DMS153 treated with DMSO at 0.1 percent for 48 hours (cell line): Measurements from ENCODE around the gene PLCG2.
A peak's percentile ranks its signal among the peaks of the same experiment; 100 is the strongest.
"Not testable (repeated sequence)": the region's sequence is repeated elsewhere in the genome, so short reads cannot be mapped to it uniquely, and the experiment has no call there.

Experiments used
- DNase-seq: peaks from one replicate; lab custom pipeline; 2025; ENCODE audit not compliant: unreplicated experiment; lab: John Stamatoyannopoulos, UW

Gene PLCG2

DNA sequence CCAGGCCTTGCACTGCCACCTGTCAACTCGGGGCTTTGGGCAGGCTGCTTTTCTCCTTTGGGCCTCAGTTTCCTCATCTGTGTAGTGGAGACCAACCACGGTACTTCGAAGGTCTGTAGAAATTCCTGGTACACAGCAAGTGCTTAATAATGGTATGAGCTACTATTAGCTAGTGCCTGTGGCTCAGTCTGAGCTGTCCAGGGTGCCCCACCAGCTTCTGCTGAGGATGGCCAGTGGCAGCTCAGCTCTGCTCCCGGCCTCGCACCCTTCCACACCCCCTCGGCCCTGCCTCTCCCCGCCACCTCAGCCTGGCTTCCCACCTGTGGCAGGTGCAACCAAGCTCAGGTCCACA, 26.2 kb upstream of the PLCG2 start:
- DNase-seq = no peak

DNA sequence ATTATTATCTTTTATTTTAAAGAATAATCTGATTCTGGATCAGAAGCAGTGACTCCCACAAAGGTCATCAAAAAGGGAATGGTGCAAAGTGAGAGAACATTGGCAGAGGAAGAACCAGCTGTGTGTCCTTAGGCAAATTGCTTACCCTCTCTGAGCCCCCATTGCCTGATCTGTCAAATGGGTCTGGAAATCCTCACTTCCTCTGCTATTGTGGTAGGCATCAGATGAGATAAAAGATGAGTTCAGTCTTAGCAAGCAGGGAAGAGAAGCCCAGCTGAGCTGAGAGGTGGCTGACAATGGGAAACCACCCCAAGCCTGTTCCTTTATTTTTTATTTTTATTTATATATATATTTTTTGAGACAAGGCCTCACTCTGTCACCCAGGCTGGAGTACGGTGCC, 24.2 kb upstream of the PLCG2 start:
- DNase-seq = no peak

DNA sequence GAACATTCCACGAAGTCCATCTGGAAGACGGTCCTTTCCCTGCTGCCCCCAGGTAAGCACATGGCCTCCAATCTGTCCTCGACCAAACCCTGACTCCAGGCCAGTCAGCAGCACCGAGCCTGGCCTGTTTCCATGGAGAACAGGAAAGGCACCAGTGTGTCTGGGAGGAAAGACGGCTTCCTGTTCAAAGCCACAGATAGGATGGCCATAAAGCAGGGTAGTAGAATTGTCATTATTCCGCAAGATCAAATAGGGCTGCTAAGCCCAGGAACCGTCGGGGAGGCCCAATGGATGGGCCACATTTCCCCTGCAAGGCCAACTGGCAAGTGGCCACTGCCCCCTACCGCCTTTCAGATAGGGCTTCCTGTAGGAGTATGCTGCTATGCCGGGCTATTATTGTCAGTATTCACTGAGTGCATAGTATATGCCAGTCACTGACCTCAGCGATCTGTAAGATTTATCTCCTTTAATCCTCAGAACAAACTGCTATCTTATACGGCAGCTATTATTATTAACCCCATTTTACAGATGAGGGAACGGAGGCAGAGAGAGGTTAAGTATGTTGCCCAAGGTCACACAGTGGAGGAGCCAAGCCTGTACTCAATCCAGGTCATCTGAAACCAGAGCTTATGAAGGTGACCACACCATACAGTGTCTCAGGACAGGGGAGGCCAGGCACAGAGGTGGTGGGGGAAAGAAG, 23.0 kb upstream of the PLCG2 start:
- DNase-seq = no peak

DNA sequence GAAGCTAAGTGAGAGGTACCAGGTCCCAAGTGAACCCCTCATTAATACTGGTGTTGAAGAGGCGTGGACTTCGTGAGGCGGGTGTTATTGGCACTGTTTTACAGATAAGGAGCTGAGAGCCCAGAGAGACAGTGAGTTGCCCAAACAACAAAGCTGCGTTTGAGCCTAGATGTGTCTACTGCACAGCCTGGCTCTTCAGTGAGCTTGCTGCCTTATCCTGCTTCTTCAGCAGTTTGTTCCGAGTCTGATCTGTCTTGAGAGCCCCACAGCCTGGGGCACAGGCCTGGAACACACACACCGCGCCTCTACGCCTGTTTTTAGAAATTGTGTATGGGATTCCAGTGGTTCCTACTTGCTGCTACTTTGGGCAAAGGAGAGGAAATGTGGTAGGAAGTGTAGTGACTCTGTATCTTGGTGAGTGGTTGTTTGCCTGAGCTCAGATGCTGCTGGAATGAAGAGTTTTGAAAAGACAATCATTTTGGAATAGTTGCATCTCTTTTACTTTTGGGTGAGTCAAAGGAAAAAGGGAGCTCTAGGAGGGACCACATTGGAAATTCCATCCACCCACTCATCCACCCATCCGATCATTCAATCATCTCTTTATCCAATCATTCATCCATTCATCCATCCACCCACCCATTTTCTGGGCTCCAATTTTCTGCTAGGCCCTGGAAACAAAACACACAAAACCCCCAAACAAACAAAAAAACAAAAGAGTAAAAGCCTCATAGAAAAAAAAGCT, 22.3 kb upstream of the PLCG2 start:
- DNase-seq = no peak

DNA sequence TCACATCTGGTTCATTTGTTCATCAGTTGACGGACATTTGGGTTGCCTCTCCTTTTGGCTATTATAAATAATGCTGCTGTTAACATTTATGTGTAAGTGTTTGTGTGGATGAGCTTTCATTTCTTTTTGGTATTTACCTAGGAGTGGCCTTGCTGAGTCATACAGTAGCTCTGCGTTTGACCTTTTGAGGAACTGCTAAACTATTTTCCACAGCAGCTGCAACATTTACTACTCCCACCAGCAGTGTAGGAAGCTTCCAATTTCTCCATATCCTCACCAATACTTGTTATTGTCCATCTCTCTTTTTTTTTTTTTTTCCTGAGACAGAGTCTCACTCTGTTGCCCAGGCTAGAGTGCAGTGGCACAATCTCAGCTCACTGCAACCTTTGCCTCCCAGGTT, 20.7 kb upstream of the PLCG2 start:
- DNase-seq = no peak

DNA sequence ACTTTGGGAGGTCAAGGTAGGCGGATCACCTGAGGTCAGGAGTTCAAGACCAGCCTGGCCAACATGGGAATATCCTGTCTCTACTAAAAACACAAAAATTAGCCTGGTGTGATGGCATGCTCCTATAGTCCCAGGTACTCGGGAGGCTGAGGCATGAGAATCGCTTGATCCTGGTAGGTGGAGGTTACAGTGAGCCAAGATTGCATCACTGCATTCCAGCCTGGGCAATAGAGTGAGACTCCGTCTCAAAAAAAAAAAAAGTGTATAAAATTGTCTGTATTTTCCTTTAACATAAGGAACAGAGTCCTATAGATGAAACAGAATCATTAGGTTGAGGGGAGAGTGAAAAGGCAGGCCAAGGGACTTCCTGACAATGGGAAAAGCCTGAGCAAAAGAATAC, 16.8 kb upstream of the PLCG2 start:
- not testable (repeated sequence) for DNase-seq

DNA sequence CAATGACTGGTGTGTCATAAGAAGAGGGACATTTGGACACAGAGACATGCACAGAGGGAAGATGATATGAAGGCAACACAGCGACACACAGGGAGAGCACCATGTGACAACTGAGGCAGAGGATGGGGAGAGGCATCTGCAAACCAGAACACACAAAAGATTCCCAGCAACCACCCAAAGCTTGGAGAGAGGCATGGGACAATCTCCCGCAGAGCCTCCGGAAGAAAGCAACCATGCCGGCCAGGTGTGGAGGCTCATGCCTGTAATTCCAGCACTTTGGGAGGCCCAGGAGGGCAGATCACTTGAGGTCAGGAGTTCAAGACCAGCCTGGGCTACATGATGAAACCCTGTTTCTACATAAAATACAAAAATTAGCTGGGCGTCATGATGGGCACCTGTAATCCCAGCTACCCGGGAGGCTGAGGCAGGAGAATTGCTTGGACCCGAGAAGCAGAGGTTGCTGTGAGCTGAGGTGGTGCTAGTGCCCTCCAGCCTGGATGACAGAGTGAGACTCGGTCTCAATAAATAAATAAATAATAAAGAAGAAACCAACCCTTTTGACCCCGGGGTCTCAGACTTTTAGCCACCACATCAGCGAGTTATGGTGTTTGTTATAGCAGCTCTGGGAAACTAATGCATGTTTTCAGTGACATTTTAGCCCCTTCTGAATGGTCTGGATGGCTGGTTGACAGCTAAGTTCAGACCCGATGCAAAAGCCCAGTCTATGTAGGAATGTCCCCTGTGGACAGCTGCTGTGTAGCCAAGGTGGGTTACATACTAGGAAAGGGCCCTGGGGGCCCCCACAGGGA, 13.8 kb upstream of the PLCG2 start:
- DNase-seq = no peak

DNA sequence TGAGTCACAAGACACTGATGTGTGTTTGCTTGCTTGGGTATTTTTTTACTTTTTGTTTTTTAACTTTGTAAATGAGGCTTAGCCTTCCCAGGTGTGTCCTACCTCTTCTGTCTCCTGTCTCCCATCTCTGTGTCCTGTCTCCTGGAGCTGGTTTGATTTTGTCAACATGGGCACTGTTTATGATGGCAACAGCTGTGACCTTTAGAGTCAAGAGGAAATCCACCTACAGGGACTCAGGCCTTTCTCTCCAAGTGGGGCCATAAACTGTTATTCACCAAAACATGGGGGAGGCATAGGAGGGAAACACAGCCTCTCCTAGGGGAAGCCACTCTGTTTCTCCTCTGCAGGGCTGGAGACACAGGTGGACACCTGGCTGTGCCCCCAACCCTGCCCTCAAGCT, 13.1 kb upstream of the PLCG2 start:
- no peak for DNase-seq

DNA sequence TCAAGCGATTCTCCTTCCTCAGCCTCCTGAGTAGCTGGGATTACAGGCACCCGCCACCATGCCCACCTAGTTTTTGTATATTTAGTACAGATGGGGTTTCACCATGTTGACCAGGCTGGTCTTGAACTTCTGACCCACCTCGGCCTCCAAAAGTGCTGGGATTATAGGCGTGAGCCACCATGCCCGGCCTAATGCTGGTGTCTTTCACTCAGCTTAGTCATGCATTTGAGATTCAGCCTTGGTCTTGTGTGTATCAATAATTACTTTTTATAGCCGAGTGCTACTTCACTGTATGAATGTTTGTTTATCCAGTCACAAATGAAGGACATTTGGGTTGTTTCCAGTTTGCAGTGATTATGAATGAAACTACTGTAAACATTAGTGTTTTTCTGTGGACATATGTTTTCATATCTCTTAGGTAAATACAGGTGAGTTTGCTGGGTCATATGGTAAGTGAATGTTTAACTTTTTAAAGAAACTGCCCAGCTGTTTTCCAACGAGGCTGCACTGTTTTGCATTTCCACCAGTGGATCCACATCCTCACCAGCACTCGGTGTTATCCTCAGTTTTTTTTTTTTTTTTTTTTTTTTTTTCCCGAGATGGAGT, 11.0 kb upstream of the PLCG2 start:
- peak; percentile 89 for DNase-seq

DNA sequence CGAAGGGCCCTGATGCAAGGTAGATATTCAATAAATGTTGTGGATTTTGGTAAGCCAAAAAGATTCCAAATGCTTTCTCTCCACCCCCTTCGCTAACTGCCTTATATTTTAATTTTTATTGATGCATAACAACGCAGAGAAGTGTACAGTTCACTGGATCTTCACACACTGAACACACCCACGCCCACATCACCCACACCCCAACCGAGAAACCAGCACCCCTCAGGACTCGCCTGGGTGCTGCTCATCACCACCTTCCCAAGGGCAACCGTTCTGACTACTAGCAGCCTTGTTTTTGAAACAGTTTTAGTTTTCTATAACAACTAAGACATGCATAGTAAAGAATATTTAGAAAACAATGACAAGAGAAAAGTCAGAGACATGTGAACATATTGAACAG, 9.1 kb upstream of the PLCG2 start:
- no peak for DNase-seq

DNA sequence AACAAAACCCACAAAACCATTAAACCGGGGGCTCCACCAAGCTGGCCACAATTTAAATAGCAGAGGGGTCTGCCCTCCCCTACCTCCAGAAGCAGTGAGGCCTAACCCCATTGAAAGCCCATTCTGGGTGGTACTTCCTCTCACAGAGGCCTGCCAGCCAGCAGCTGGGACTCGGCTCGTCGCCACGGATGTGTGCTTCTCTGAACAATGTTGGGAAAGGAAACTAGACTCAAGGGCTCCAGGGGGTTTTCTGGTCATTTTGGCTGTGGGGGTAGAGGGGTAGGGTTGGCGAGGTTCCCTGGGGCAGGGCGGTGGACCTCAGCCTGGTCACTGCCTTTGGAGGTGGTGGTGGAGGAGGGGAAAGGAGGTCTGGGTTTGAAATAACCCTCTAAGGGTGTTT, 4.7 kb upstream of the PLCG2 start:
- DNase-seq = no peak

DNA sequence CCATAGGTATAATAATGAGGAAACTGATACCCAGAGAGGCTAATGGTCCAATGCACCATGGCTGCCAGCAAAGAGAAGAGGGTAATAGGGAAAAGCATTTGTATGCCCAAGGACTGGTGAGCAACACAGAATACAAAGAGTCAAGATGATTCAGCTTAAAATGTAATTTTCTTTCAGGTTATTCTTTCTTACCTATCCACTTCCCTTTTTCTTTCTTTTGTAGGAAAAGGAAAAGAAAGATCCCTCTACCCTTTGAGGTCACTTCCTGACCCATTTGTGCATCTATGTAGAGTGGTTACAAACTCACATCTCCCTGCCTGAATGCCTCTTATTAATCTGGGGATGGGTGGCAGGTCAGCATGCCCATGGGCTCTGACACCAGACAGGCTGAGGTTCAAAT, 3.5 kb upstream of the PLCG2 start:
- DNase-seq = no peak

DNA sequence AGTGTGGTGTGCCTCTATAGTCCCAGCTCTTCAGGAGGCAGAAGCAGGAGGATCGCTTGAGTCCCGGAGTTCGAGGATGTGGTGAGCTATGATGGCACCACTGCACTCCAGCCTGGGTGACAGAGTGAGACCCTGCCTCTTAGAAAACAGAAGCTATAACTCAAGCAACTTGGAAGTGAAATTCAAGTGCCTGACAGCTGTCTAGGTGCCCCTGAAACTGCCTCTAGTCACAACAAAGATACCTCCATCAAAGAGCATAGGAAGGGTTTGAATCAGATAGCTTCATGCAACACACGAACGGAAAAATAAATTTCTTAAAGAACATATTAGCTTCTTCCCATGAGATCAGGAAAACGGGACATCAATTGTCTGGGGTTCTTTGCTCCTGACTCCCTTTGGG, 860 bp upstream of the PLCG2 start:
- DNase-seq = no peak

DNA sequence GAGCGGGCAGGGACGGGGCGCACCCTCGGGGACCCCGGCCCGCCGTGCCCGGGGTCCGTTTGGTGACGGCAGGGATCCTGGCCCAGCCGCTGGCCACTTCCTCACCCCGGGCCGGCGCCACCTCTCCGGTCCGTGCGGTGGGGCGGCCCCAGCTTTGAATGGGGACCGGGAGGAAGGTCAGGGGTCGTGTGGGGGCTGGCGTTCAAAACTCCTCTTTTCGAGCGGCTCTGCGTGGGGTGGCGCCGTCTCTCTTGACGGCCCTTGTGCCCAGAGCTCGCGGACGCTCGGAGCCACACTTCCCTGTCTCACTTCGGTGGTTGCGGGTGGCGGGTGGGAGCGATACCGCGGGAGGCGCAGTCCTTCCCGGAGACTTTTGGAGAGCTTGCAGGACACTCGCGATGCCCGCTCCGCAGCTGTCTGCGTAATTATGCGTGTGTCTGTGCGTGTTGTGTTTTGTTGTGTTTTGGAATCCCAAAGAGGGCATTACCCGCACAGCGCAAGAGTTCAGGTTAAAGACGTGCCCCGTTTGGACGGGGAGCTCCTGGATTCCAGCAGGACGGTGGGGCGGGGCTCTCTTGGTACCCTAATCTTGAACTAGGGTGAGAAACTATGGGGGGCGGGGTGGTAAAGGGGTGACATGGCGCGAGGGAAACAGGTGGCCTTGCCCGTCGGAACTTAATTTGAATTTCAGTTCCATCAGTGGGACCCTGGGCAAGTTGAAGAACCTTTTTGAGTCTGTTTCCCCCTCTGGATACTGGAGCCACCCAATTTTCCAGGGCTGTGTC, 637 bp downstream of the PLCG2 start:
- no peak for DNase-seq

DNA sequence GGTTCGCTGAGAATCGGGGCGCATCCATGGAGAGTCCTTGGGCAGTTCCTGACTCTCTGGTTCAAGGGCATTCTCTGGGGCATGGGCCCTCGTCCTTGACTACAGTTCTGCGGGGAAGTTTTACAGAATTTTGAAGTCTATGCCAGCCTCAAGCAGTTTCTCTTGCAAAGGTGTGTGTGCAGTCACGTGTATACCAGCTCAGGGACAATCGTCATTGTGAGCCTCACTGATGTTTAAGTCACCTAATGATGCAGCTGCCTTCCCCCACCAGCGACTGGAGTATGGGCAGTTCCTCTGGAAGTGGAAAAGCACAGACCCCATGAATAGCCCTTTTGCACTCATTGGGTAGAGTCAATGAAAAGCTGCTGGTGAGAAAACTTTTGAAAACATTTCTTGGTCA, 1.3 kb downstream of the PLCG2 start:
- DNase-seq = no peak

DNA sequence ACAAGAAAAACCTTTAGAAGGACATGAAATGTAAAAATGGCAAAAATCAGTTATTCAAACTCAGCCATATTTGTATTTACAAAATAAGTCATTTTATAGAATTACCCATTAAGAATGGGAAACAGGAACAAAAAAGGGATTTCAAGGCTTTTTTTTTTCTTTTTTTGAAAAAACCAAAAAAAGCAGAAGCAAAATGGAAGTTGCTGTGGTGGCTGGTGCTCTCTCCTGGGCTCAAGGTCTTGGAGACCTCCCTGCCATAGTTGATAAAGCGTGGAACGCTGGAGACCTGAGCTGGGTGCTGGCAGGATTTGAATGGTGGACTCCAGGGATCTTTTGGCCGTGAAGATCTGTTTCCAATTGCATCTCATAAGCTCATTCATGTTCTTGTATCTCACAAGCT, 3.1 kb downstream of the PLCG2 start:
- no peak for DNase-seq

DNA sequence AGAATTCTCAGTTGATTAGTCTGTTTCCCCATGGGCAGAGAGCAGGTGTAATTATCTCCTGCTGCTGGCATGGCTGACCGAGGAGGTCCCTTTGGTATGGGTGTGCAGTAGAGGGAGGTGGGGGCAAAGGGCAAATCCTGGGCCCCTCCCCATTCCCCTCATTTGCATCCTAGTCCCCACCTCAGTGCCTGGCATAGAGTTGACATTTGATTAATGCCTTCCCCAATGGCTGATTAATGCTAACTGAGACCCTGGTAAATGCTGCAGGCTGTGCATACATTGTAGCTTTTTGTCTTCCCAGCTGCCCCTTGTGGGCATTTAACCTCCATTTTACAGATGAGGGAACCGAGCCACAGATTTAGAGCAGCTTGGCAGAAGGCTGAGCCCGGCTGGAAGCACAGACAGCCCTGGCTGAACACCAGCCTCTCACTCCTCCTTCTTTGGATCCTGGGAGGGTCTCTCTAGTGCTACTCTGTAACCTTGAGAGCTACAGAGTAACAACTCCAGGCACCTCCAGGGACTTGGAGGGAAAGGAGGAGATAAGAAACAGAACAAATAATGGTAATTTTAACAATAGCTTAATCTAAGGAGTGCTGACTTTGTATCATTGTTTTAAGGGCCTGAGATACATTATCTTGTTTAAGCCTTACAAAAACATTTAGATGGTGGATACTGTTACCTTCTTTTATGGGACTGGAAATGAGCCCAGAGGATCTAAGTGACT, 5.1 kb downstream of the PLCG2 start:
- DNase-seq = no peak

DNA sequence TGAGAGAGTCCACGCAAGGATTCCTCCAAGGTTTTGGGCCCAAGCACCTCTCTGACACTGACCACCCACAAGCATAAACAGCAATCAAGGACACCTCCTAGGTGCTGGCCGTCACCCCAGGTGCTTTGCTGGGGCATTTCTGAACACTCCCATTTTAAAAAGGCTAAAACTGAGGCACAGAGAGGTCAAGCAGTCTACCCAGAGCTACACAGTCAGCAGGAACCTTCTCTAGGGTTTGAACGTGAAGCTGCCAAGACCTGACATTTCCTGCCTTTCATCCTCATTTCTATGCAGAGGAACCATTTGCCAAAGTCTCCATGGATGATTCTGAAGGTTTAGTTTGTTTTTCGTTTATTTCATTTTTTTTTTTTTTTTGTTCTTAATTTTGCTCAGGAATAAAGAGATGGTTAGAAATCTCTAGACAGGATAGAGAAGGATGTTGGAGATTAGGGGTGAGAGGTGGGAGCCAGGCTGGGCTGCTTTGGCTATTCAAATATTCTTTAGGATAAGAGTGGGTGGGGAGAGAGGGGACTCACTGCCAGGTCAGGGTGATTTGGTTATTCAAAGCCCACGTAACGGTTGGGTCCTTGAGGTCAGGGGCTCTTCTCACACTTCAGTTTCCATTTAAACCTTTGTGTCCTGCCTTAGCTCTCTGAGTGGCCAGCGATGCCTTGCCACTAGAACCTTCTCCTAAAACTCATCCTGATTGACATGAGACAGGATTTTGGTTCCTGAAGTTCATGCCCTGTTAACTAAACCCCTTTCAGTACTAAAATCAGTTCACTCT, 6.2 kb downstream of the PLCG2 start:
- DNase-seq = no peak

DNA sequence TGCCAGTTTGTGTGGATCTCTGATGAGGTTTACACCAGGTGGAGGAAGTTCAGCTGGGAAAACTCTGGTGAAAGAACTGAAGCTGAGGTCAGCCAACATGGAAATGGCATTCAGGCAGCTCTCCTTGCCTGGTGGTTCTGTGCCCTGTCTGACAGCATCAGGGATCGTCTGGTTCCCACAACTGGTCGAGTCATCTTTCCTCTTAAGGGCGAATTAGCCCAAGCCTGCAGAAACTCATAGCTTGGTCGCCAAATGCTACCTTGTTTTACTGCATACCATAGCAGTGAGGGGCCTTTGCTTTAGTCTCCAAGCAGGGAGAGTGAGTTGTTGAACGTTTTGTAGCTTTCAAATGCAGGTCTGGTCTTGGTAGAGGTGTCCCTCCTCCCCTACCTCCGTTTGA, 7.2 kb downstream of the PLCG2 start:
- DNase-seq = no peak

DNA sequence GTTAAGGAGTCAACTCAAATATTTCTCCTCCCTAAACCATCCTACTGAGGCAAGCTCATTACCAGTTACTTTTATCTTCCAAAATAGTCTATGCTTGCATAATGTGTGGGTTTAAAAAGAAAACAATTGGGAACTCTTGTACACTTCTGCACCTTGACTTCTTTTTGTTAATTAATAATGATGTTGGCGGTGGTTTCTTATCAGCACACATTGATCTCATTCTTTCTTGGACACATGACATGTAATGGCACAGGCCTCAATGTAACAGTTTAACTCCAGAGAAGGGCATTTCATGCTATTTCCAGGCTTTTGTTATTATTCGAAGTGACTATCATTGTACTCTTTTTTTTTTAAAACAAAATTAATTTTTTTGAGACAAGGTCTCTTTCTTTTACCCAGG, 7.8 kb downstream of the PLCG2 start:
- no peak for DNase-seq
